Measurements from ENCODE around the gene GEMIN5.

GEMIN5 gene

DNA sequence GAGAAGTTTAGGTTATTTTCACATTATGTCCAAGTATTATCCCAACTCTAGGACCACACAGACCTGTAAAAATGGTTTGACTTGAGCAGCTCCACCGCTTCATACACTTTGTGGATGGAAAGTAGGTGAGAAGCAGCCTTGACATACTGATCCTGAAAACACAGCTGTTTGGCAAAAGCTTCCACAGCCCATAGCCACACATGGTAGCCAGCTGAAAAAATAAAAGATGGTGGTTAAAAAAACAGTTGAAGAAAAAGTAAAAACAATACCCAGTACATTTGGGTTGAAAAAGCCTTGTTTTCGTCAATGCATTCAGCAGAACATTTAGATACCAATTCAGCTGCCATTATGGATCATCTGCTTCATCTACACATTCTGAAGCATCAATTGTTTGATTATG, 36.7 kb downstream of the GEMIN5 start:
- no peak for DNase-seq (ENCODE audit: low spot score)
- in situ Hi-C loops (cut with MboI; ENCODE audit: low pct_unique_long_range_greater_than_20kb, low sequenced_read_pairs, unreplicated experiment): no loop called here
- TF ChIP-seq, protein P1, sequence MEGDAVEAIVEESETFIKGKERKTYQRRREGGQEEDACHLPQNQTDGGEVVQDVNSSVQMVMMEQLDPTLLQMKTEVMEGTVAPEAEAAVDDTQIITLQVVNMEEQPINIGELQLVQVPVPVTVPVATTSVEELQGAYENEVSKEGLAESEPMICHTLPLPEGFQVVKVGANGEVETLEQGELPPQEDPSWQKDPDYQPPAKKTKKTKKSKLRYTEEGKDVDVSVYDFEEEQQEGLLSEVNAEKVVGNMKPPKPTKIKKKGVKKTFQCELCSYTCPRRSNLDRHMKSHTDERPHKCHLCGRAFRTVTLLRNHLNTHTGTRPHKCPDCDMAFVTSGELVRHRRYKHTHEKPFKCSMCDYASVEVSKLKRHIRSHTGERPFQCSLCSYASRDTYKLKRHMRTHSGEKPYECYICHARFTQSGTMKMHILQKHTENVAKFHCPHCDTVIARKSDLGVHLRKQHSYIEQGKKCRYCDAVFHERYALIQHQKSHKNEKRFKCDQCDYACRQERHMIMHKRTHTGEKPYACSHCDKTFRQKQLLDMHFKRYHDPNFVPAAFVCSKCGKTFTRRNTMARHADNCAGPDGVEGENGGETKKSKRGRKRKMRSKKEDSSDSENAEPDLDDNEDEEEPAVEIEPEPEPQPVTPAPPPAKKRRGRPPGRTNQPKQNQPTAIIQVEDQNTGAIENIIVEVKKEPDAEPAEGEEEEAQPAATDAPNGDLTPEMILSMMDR (IDR thresholded peaks at IDR 0.05; ENCODE audit: extremely low read depth, insufficient read depth, missing control alignments): no peak

DNA sequence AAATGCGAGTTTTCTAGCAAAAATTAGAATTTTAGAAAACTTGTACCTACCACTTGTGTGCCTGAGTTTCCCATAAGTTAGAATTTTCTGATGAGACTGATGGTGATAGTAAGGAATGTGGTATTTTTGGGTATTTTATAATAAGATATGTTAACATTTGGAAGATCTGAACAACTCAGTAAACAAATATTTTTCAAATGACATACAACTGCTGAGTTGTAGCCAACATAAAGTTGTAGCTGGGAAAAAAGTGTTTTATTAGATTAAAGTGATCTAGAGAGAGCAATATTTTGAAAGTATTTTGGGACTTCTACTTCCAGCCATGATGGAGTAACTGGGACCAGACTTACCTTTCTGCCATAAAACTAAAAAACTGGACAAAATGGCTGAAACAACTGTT, 37.9 kb downstream of the GEMIN5 start:
- no peak for DNase-seq (ENCODE audit: low spot score)
- in situ Hi-C loops (cut with MboI; ENCODE audit: low pct_unique_long_range_greater_than_20kb, low sequenced_read_pairs, unreplicated experiment): no loop called here
- TF ChIP-seq, protein P1 (IDR thresholded peaks at IDR 0.05; ENCODE audit: extremely low read depth, insufficient read depth, missing control alignments): no peak

DNA sequence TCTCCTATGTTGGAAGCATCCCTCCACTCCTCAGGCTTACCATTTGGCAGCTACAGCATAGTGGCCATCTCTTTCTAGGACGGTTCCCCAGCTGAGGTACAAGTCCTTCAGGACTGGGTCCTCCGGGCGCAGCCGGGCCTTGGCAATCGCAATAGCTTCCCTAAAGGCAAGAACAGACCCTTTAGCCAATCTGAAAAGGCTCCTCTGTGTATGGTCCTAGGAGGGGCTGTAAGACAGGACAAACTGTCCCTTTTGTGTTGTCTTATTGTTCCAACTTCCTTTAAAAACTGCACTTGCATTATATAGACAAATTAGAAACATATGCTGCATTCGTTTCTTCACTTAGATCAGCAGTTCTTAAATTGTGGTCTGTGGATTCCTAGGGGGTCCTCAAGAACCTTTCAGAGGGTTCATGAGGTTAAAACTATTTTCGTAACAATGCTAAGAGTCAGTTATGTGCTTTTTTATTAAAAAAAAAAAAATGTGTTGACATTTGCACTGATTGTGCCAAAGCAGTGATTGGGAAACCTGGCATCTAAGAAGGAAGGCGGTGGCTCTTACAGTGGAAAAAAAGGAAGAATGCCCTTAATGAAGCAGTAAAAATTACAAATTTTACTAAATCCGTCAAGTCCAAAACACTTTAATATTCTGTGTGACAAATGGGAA, 38.7 kb downstream of the GEMIN5 start:
- in situ Hi-C loops (cut with MboI; ENCODE audit: low pct_unique_long_range_greater_than_20kb, low sequenced_read_pairs, unreplicated experiment): no loop called here
- DNase-seq (ENCODE audit: low spot score): no peak

DNA sequence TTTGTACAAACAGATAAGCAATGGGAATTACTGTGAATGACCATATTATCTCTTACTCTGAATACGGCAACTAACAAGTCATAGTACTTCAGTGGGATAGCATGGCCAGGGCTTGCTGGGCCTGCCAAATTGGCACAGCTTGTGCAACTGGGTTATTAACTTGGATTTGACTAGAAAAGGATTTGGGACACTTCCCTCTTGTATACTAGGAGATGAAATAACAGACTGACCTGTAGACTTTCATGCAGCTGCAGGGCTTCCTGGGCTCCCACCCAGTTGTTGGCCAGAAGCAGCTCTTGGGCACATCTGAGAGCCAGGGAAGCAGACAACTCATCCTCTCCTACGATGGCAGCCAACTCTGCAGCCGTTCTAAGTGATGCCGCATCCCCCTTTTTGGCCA, 39.8 kb downstream of the GEMIN5 start:
- TF ChIP-seq, protein P1 (IDR thresholded peaks at IDR 0.05; ENCODE audit: extremely low read depth, insufficient read depth, missing control alignments): no peak
- in situ Hi-C loops (cut with MboI; ENCODE audit: low pct_unique_long_range_greater_than_20kb, low sequenced_read_pairs, unreplicated experiment): no loop called here

More for the DNA sequence above, 38.7 kb downstream of the GEMIN5 start:
- TF ChIP-seq, protein P1 (IDR thresholded peaks at IDR 0.05; ENCODE audit: extremely low read depth, insufficient read depth, missing control alignments): no peak

DNA sequence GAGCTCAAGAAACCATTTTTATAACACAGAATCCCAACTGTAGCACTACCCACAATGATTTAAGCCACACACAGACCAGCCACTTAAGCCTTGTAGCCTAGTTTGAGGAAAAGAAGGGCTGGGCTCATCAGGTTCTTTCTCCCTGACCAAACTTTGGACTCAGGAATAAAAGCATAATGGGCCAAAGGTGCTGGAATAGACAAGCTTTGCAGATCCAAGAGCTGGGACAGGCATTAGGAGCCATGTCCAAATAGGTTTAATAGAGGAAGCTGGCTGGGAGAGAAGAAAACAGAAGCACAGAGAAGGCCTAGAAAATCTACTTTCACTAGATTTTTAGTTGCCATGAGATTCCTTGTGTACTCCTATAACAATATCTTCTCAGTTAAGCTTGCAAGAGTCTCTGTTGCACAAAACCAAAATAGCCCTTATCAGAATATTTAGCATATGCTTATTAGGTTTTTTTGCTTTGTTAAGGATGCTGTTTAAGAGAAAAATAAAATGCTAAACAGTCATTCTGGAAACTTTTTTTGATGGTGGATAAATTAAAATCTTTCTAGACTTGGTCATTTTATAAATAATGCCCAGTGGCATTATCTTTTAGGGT, 41.3 kb downstream of the GEMIN5 start:
- TF ChIP-seq, protein P1 (IDR thresholded peaks at IDR 0.05; ENCODE audit: extremely low read depth, insufficient read depth, missing control alignments): no peak
- in situ Hi-C loops (cut with MboI; ENCODE audit: low pct_unique_long_range_greater_than_20kb, low sequenced_read_pairs, unreplicated experiment): no loop called here
- no peak for DNase-seq (ENCODE audit: low spot score)

More for the DNA sequence above, 39.8 kb downstream of the GEMIN5 start:
- DNase-seq (ENCODE audit: low spot score): no peak

DNA sequence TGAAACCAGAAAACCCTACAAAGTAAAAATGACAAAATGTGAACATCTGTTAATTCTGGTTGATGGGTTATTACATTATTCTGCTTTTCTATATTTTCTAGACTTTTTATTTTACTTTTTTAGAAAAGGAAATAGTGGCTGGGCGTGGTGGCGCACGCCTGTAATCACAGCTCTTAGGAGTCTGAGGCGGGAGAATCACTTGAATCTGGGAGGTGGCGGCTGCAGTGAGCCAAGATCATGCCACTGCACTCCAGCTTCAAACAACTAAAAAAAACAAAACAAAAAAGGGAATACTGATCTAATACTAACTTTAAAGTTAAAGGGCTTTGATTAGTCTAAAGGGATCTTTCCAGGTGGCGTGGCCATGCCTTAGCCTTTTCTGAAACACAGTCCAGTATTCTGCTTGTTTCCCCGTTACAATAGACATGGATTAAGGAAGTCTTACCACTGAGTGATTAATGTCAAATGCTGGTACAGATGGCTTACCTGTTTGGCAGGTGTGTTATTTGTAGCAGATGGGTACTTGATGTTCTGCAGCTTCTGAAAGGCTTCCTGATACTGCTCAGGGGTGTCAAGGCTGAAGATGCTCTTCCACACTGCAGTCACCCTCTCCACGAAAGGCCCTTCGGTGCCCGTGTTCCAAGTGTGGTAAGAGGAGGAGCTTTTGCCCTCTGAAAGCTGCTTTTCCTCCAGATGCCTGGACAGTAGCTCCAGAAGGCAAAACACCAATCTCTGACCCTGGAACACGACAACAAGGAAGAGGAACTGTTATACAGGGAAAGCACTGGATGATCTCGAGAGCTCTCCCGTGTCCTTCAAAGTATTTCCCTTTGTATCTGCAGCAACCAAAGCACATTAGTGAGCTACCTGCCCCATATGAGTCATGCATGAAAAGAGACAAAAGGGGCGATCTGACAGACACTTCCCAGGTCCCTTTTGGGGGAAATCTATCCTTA, 42.1 kb downstream of the GEMIN5 start:
- no peak for DNase-seq (ENCODE audit: low spot score)
- in situ Hi-C loops (cut with MboI; ENCODE audit: low pct_unique_long_range_greater_than_20kb, low sequenced_read_pairs, unreplicated experiment): no loop called here

More for the DNA sequence above, 42.1 kb downstream of the GEMIN5 start:
- TF ChIP-seq, protein P1 (IDR thresholded peaks at IDR 0.05; ENCODE audit: extremely low read depth, insufficient read depth, missing control alignments): no peak

Measured in GM13977 (cell line).